GM21619 (cell line): ENCODE measurements around the gene ROR1.

ENCODE experiments used
- ATAC-seq: cut with Tn5 transposase; IDR thresholded peaks from one replicate; pipeline ENCODE4 v1.9.1; 2021; ENCODE audit not compliant: unreplicated experiment

Gene ROR1

GRCh38 chr1:64001038-64001437 lies 227.2 kb downstream of the ROR1 start:
- ATAC-seq, result no peak

- ATAC-seq, result no peak
Observed at GRCh38 chr1:64004451-64005025, 230.7 kb downstream of the ROR1 start.

GRCh38 chr1:64005801-64006200 lies 232.0 kb downstream of the ROR1 start:
- no peak for ATAC-seq

- no peak for ATAC-seq
Observed at GRCh38 chr1:64006276-64007051, 232.6 kb downstream of the ROR1 start.

GRCh38 chr1:64010316-64010715 lies 236.5 kb downstream of the ROR1 start:
- ATAC-seq, result no peak

GRCh38 chr1:64013395-64013794 lies 239.6 kb downstream of the ROR1 start:
- no peak for ATAC-seq

GRCh38 chr1:64019818-64020217 lies 246.0 kb downstream of the ROR1 start:
- ATAC-seq, result peak; percentile 75

GRCh38 chr1:64021066-64021465 lies 247.2 kb downstream of the ROR1 start:
- ATAC-seq, result no peak

- no peak for ATAC-seq
Observed at GRCh38 chr1:64025051-64025450, 251.2 kb downstream of the ROR1 start.

GRCh38 chr1:64029037-64029436 lies 255.2 kb downstream of the ROR1 start:
- ATAC-seq, result no peak

- no peak for ATAC-seq
Observed at GRCh38 chr1:64030411-64030810, 256.6 kb downstream of the ROR1 start.

GRCh38 chr1:64031236-64031635 lies 257.4 kb downstream of the ROR1 start:
- ATAC-seq, result no peak

GRCh38 chr1:64033667-64034220 lies 259.9 kb downstream of the ROR1 start:
- no peak for ATAC-seq

GRCh38 chr1:64036549-64036948 lies 262.7 kb downstream of the ROR1 start:
- ATAC-seq, result no peak

GRCh38 chr1:64038119-64038518 lies 264.3 kb downstream of the ROR1 start:
- no peak for ATAC-seq

- no peak for ATAC-seq
Observed at GRCh38 chr1:64038965-64039364, 265.1 kb downstream of the ROR1 start.

- no peak for ATAC-seq
Observed at GRCh38 chr1:64039390-64039926, 265.6 kb downstream of the ROR1 start.

- ATAC-seq, result no peak
Observed at GRCh38 chr1:64041371-64042131, 267.7 kb downstream of the ROR1 start.

- ATAC-seq, result no peak
Observed at GRCh38 chr1:64042331-64043100, 268.7 kb downstream of the ROR1 start.

- ATAC-seq, result no peak
Observed at GRCh38 chr1:64043288-64043687, 269.5 kb downstream of the ROR1 start.

GRCh38 chr1:64043976-64044375 lies 270.2 kb downstream of the ROR1 start:
- no peak for ATAC-seq
